Measurements from ENCODE around the gene KCNN3. TPM values are rescaled to one million over a fixed set of nuclear protein-coding genes. Genes with fewer than 3 reads are reported as not detected.
A peak's percentile ranks its signal among the peaks of the same experiment; 100 is the strongest.

Gene KCNN3
- total RNA-seq, 1 experiment from 2014 or later, result 0.26 TPM

DNA sequence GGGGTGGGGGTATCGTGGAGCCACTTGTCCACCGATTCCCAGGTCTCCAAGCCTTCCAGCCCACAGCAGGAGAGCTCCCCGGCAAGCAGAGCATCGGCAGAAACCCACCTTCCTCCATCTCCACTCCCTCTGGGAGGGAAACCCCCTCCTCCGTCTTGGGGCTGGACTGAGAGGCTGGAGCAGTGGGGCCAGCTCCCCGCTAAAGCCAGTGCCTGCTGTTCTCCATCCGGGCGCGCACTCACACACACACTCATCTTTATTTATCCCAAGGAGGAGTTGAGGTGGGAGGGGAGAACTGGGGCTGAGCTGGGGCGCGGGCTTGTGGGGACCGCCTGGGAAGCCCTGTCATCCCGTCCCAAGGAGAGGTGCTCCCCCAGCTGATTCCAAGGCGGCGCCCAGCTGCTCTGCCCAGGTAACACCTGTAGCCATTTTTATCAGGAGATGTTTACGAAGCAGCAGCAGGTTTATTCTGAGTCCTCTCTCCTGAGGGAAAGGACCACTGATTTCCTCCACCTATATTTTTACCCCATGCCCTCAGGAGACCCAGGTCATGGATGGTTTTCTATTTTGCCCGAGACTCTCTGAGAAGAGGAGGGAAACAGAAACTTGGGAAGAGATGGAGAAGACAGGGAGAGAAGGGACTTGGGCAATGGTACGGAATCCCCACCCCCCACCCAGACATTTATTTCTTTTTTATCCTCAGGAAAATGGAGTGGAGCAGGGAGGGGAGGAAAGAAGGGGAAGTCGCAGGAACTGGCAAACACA lies 2.1 kb downstream of the KCNN3 start:
- ATAC-seq (no peak), DNase-seq (no peak)
- Histone ChIP-seq H2AFZ (ENCODE audit: low read length) (no peak overlapping the region), H3K79me2 (ENCODE audit: low read length) (no peaks in the 10 kb centered on the region), H3K4me3 (ENCODE audit: low read length) (no peak overlapping the region), H3K9me2 (replicated peaks; ENCODE audit: low read length) (no peaks in the 10 kb centered on the region), H3K9ac (ENCODE audit: low read length) (no peak overlapping the region), H3K9me3 (ENCODE audit: low read length) (no peaks in the 10 kb centered on the region), H3K4me2 (ENCODE audit: low read length) (peak overlapping the region; percentile 22), H3F3A (ENCODE audit: low read length, unreplicated experiment) (no peaks in the 10 kb centered on the region), H3K27me3 (ENCODE audit: low read length) (peaks cover 33% of the 10 kb centered on the region), H3K4me1 (ENCODE audit: insufficient read depth, low read length) (peaks cover 16% of the 10 kb centered on the region; the same call in 1 of the 2 replicates), H4K20me1 (ENCODE audit: low read length) (no peaks in the 10 kb centered on the region), H3K36me3 (ENCODE audit: low read depth, low read length) (no peaks in the 10 kb centered on the region), H3K27ac (ENCODE audit: low read length) (no peak overlapping the region)
- intact Hi-C loops (cut with micrococcal nuclease), result no loop called here
- TF ChIP-seq EZH2phosphoT487 (IDR thresholded peaks at IDR 0.05; ENCODE audit: borderline replicate concordance, low read length), result peak; percentile 22; the same call in 1 of the 2 replicates
- TF ChIP-seq, protein P1, sequence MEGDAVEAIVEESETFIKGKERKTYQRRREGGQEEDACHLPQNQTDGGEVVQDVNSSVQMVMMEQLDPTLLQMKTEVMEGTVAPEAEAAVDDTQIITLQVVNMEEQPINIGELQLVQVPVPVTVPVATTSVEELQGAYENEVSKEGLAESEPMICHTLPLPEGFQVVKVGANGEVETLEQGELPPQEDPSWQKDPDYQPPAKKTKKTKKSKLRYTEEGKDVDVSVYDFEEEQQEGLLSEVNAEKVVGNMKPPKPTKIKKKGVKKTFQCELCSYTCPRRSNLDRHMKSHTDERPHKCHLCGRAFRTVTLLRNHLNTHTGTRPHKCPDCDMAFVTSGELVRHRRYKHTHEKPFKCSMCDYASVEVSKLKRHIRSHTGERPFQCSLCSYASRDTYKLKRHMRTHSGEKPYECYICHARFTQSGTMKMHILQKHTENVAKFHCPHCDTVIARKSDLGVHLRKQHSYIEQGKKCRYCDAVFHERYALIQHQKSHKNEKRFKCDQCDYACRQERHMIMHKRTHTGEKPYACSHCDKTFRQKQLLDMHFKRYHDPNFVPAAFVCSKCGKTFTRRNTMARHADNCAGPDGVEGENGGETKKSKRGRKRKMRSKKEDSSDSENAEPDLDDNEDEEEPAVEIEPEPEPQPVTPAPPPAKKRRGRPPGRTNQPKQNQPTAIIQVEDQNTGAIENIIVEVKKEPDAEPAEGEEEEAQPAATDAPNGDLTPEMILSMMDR (conservative IDR thresholded peaks at IDR 0.05; ENCODE audit: low read depth, low read length), result no peak
- peak; percentile 63 for TF ChIP-seq EZH2 (IDR thresholded peaks at IDR 0.05; ENCODE audit: low read length, unreplicated experiment)
- ChIA-PET POLR2A (ENCODE audit: unreplicated experiment) (no interaction called here), CTCF (interaction anchor here (0.7 to 2.0 kb wide), 2 partner anchors 10 to 15 kb away, joined by 7 read pairs; no protein-coding TSS in a partner anchor)
- no TSS peak for BruUV-seq (replicated peaks)

GRCh38 chr1:154867064-154867825 lies 2.8 kb downstream of the KCNN3 start:
- Histone ChIP-seq H2AFZ (ENCODE audit: low read length) (no peak overlapping the region), H3F3A (ENCODE audit: low read length, unreplicated experiment) (no peaks in the 10 kb centered on the region), H3K27ac (ENCODE audit: low read length) (no peak overlapping the region), H3K9me2 (replicated peaks; ENCODE audit: low read length) (no peaks in the 10 kb centered on the region), H3K4me3 (ENCODE audit: low read length) (peak overlapping the region; percentile 20; the same call in 1 of the 2 replicates), H3K36me3 (ENCODE audit: low read depth, low read length) (no peaks in the 10 kb centered on the region), H3K27me3 (ENCODE audit: low read length) (peaks cover 33% of the 10 kb centered on the region), H4K20me1 (ENCODE audit: low read length) (no peaks in the 10 kb centered on the region), H3K9ac (ENCODE audit: low read length) (no peak overlapping the region), H3K4me2 (ENCODE audit: low read length) (peak overlapping the region; percentile 63), H3K79me2 (ENCODE audit: low read length) (no peaks in the 10 kb centered on the region), H3K4me1 (ENCODE audit: insufficient read depth, low read length) (peaks cover 16% of the 10 kb centered on the region; the same call in 1 of the 2 replicates), H3K9me3 (ENCODE audit: low read length) (no peaks in the 10 kb centered on the region)
- DNase-seq, result peak; percentile 79
- CTCF ChIA-PET, result interaction anchor here (0.5 to 2.0 kb wide), 3 partner anchors 11 to 306 kb away, joined by 4 to 10 read pairs (median 7); partner anchors contain the start of gene KRTCAP2
- peak; percentile 75 for ATAC-seq
- POLR2A ChIA-PET (ENCODE audit: unreplicated experiment), result no interaction called here
- intact Hi-C loops (cut with micrococcal nuclease), result no loop called here
- no peak for TF ChIP-seq EZH2 (IDR thresholded peaks at IDR 0.05; ENCODE audit: low read length, unreplicated experiment)
- TF ChIP-seq, protein P1 (conservative IDR thresholded peaks at IDR 0.05; ENCODE audit: low read depth, low read length), result 0 out of 2 replicates have a peak, but pooled peaks have one; percentile 12
- BruUV-seq (replicated peaks), result no TSS peak
